HuH-7.5 (cell line): ENCODE measurements around the gene RAB7B.
"Not testable (repeated sequence)": the region's sequence is repeated elsewhere in the genome, so short reads cannot be mapped to it uniquely, and the experiment has no call there.

Source experiments
- DNase-seq: peaks from one replicate; pipeline ENCODE4 v3.0.0; 2011; ENCODE audit warnings: low spot score

The RAB7B gene

GRCh38 chr1:205996641-205997040, 6.6 kb downstream of the RAB7B start:
- not testable (repeated sequence) for DNase-seq

GRCh38 chr1:205994346-205994745, 8.8 kb downstream of the RAB7B start:
- DNase-seq = no peak

GRCh38 chr1:205993068-205993467, 10.1 kb downstream of the RAB7B start:
- no peak for DNase-seq

GRCh38 chr1:205992218-205992882, 10.8 kb downstream of the RAB7B start:
- DNase-seq = no peak

- no peak for DNase-seq
These were observed 12.0 kb downstream of the RAB7B start for GRCh38 chr1:205991237-205991636.

GRCh38 chr1:205990226-205990625, 13.0 kb downstream of the RAB7B start:
- no peak for DNase-seq

- no peak for DNase-seq
These were observed 13.4 kb downstream of the RAB7B start for GRCh38 chr1:205989786-205990185.

GRCh38 chr1:205988585-205988995, 14.6 kb downstream of the RAB7B start:
- no peak for DNase-seq

- DNase-seq = no peak
These were observed 16.3 kb downstream of the RAB7B start for GRCh38 chr1:205986861-205987260.

- no peak for DNase-seq
These were observed 16.9 kb downstream of the RAB7B start for GRCh38 chr1:205986292-205986691.

GRCh38 chr1:205985330-205986005, 17.7 kb downstream of the RAB7B start:
- DNase-seq = no peak

GRCh38 chr1:205983925-205984725, 19.1 kb downstream of the RAB7B start:
- DNase-seq = peak; percentile 64

GRCh38 chr1:205981257-205981656, 21.9 kb downstream of the RAB7B start:
- DNase-seq = no peak

GRCh38 chr1:205980237-205980870, 22.8 kb downstream of the RAB7B start:
- no peak for DNase-seq

- DNase-seq = no peak
These were observed 23.9 kb downstream of the RAB7B start for GRCh38 chr1:205979301-205979700.

GRCh38 chr1:205978676-205979075, 24.5 kb downstream of the RAB7B start:
- DNase-seq = no peak

GRCh38 chr1:205977402-205978014, 25.7 kb downstream of the RAB7B start:
- peak; percentile 62 for DNase-seq

GRCh38 chr1:205976708-205977401, 26.3 kb downstream of the RAB7B start:
- no peak for DNase-seq

- DNase-seq = no peak
These were observed 27.2 kb downstream of the RAB7B start for GRCh38 chr1:205976036-205976435.

GRCh38 chr1:205975387-205975998, 27.7 kb downstream of the RAB7B start:
- DNase-seq = no peak

- DNase-seq = no peak
These were observed 28.5 kb downstream of the RAB7B start for GRCh38 chr1:205974712-205975111.
